Fibroblast of pulmonary artery (primary cell): ENCODE results near the gene DNMT3L.
"Not testable (repeated sequence)": the region's sequence is repeated elsewhere in the genome, so short reads cannot be mapped to it uniquely, and the experiment has no call there.

Experiments
- DNase-seq: peaks from one replicate; pipeline ENCODE4 v3.0.0-alpha.2; 2010; ENCODE audit warnings: low read depth
- H3K4me3 ChIP-seq: replicated peaks from 2 replicates; pipeline ENCODE4 v1.5.1; 2011; ENCODE audit warnings: low read depth, mild to moderate bottlenecking, control low read depth, low read length, moderate library complexity
- CTCF ChIP-seq: IDR thresholded peaks from 2 replicates; pipeline ENCODE4 v1.5.1; 2011; ENCODE audit warnings: mild to moderate bottlenecking, control low read depth, low read length, inconsistent platforms; ENCODE audit errors: missing control alignments

The DNMT3L gene

GRCh38 chr21:44303490-44303981, 41.8 kb upstream of the DNMT3L start:
- DNase-seq: no peak
- H3K4me3 ChIP-seq: no peak overlapping the region
- TF ChIP-seq CTCF: no peak

- DNase-seq, H3K4me3 ChIP-seq: not testable (repeated sequence)
- TF ChIP-seq CTCF: peak; percentile 11
Observed at GRCh38 chr21:44302573-44303401, 41.1 kb upstream of the DNMT3L start.

- no peak overlapping the region for H3K4me3 ChIP-seq
- no peak for TF ChIP-seq CTCF
- no peak for DNase-seq
Observed at GRCh38 chr21:44301961-44302406, 40.3 kb upstream of the DNMT3L start.

GRCh38 chr21:44301141-44301540, 39.4 kb upstream of the DNMT3L start:
- no peak for TF ChIP-seq CTCF
- no peak for DNase-seq
- H3K4me3 ChIP-seq: peak overlapping the region; percentile 71

- DNase-seq: peak; percentile 41
- no peak for TF ChIP-seq CTCF
- peak overlapping the region; percentile 71 for H3K4me3 ChIP-seq
Observed at GRCh38 chr21:44300262-44300959, 38.7 kb upstream of the DNMT3L start.

- no peak for TF ChIP-seq CTCF
- DNase-seq: peak; percentile 38
- H3K4me3 ChIP-seq: peak within 1 kb of the TSS; percentile 71
Observed at GRCh38 chr21:44299458-44300261, 38.0 kb upstream of the DNMT3L start, which contains the start of gene PFKL. PFKL (plus strand) TSS chr21:44300053; CDS start chr21:44300106, 53 bp downstream.
